PFSK-1 (cell line): ENCODE measurements around the gene RPUSD1.

Source experiments
- FOXP2 ChIP-seq: optimal IDR thresholded peaks from 2 replicates; pipeline ENCODE3; 2011; ENCODE audit warnings: borderline replicate concordance, control low read depth, inconsistent platforms; ENCODE audit not compliant: insufficient read depth; ENCODE audit errors: extremely low read length, extremely low read depth
- POLR2AphosphoS5 ChIP-seq: IDR thresholded peaks from 2 replicates; pipeline ENCODE4 v1.6.1; 2012; ENCODE audit warnings: low read depth, mild to moderate bottlenecking, control low read depth, low read length, moderate library complexity
- SIN3A ChIP-seq: IDR thresholded peaks from 2 replicates; pipeline ENCODE4 v1.6.1; 2012; ENCODE audit warnings: mild to moderate bottlenecking, low read length, moderate library complexity, borderline replicate concordance; ENCODE audit not compliant: insufficient read depth
- TAF1 ChIP-seq: IDR thresholded peaks from 2 replicates; pipeline ENCODE4 v1.6.1; 2012; ENCODE audit warnings: low read length, control low read depth, borderline replicate concordance; ENCODE audit not compliant: insufficient read depth
- TF ChIP-seq, protein P1 (sequence below), 2 experiments: IDR thresholded peaks; 2 replicates each; pipeline versions ENCODE4 v1.6.1 to v1.8.0; 2011 to 2012; ENCODE audit warnings: low read depth in 2 of 2, low read length in 2 of 2, control low read depth in 1 of 2, inconsistent platforms in 1 of 2, mild to moderate bottlenecking in 1 of 2, moderate library complexity in 1 of 2; ENCODE audit not compliant: insufficient read depth in 1 of 2

Gene RPUSD1

DNA sequence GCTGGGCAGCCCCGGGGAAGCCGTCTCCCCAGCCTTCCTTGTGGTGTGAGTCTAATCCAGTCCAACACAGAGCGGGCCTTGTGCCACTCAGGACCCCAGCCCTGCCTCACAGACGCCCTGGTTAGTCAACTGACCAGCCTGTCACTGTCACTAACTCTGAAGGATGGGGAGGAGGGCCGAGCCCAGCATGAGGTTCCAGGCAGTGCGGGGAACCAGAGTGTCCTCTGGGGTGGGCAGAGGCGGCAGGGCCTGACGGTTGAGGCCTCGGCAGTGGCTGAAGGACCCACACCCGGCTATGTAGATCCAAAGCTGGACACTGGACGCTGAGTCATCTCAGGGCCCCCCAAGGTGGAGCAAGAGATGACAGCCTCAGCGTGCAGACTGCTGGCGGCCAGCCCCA is 8.6 kb downstream of the RPUSD1 start:
- TF ChIP-seq FOXP2 = no peak
- no peak for TF ChIP-seq POLR2AphosphoS5
- TF ChIP-seq, protein P1, sequence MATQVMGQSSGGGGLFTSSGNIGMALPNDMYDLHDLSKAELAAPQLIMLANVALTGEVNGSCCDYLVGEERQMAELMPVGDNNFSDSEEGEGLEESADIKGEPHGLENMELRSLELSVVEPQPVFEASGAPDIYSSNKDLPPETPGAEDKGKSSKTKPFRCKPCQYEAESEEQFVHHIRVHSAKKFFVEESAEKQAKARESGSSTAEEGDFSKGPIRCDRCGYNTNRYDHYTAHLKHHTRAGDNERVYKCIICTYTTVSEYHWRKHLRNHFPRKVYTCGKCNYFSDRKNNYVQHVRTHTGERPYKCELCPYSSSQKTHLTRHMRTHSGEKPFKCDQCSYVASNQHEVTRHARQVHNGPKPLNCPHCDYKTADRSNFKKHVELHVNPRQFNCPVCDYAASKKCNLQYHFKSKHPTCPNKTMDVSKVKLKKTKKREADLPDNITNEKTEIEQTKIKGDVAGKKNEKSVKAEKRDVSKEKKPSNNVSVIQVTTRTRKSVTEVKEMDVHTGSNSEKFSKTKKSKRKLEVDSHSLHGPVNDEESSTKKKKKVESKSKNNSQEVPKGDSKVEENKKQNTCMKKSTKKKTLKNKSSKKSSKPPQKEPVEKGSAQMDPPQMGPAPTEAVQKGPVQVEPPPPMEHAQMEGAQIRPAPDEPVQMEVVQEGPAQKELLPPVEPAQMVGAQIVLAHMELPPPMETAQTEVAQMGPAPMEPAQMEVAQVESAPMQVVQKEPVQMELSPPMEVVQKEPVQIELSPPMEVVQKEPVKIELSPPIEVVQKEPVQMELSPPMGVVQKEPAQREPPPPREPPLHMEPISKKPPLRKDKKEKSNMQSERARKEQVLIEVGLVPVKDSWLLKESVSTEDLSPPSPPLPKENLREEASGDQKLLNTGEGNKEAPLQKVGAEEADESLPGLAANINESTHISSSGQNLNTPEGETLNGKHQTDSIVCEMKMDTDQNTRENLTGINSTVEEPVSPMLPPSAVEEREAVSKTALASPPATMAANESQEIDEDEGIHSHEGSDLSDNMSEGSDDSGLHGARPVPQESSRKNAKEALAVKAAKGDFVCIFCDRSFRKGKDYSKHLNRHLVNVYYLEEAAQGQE (IDR thresholded peaks at IDR 0.05; ENCODE audit: insufficient read depth in 1 of 2, low read depth in 2 of 2, low read length in 2 of 2) = no peak
- no peak for TF ChIP-seq SIN3A
- TF ChIP-seq TAF1 = no peak

DNA sequence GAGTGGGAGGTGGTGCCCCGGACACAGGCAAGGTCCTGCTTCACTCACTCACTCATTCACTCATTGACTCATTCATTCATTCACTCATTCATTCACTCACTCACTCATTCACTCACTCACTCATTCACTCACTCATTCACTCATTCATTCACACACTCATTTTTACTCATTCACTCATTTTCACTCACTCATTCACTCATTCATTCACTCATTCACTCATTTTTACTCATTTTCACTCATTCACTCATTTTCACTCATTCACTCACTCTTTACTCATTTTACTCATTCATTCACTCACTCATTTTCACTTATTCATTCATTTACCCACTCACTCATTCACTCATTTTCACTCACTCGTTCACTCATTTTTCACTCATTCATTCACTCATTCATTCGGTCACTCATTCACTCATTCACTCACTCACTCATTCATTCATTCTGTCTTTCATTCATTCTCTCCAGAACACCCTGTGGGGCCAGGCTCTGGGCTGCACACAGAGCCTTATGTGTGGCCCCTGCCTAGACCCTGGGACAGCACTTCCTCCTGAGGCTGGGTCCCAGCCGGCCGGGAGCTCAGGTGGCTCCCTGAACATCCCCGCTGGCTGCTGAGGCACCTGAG is 9.2 kb downstream of the RPUSD1 start:
- TF ChIP-seq POLR2AphosphoS5 = no peak

DNA sequence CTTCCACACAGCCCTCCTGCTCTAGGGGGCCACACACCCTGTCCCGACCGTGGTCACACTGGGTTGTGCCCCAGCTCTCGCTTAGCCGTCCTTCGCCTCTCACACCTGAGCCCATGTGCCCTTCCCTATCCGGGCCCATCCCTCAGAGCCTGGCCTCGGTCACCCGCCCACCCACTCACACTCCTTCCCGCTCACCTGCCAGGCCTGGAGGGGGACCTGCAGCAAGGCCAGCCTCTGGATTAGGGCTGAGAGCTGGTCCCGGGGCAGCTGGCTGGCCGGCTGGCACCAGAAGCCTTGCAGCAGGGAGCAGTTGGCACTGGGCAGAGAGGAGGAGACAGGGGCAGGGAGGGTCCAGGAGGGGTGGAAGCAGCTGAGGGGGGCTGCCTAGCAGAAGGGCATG is 9.7 kb downstream of the RPUSD1 start:
- TF ChIP-seq SIN3A = no peak
- TF ChIP-seq, protein P1 (IDR thresholded peaks at IDR 0.05; ENCODE audit: insufficient read depth in 1 of 2, low read depth in 2 of 2, low read length in 2 of 2) = no peak
- no peak for TF ChIP-seq POLR2AphosphoS5
- no peak for TF ChIP-seq FOXP2
- no peak for TF ChIP-seq TAF1

DNA sequence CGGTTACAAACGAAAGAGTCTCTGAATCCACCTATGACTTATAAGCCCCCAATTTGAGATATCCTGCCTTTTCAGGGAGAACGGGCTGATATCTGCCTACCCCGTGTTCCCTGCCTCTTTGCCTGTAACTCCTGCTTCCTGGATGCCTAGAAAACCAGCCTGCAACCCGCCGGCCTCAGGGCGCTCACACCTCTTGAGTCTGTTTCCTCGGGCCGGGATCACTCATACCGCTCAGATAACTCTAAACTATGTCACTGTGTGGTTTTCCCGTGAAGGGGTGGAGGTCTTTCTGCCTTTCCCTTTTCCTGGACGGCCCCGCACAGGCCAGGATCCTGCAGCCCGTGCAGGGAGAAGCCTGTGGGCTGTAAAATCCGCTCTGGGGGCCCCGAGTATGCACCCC is 10.4 kb downstream of the RPUSD1 start:
- TF ChIP-seq FOXP2 = no peak
- no peak for TF ChIP-seq POLR2AphosphoS5
- TF ChIP-seq, protein P1 (IDR thresholded peaks at IDR 0.05; ENCODE audit: insufficient read depth in 1 of 2, low read depth in 2 of 2, low read length in 2 of 2) = no peak
- TF ChIP-seq SIN3A = no peak
- no peak for TF ChIP-seq TAF1

DNA sequence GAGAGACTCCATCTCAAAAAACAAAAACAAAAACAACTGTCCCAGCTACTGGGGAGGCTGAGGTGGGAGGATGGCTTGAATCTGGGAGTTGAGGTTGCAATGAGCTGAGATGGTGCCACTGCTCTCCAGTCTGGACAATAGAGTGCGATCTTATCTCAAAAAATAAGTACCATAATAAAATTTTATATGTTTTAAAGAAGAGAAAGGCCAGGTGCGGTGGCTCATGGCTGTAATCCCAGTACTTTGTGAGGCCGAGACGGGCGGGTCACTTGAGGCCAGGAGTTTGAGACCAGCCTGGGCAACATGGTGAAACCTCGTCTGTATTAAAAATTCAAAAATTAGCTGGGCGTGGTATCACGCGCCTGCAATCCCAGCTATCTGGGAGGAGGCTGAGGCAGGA is 11.4 kb downstream of the RPUSD1 start:
- TF ChIP-seq, protein P1 (IDR thresholded peaks at IDR 0.05; ENCODE audit: insufficient read depth in 1 of 2, low read depth in 2 of 2, low read length in 2 of 2) = no peak
- TF ChIP-seq SIN3A (no peak), POLR2AphosphoS5 (no peak), FOXP2 (no peak), TAF1 (no peak)
